Measurements from ENCODE around the gene TMEM119. TPM values are rescaled to one million over a fixed set of nuclear protein-coding genes. Genes with fewer than 3 reads are reported as not detected.
A peak's percentile ranks its signal among the peaks of the same experiment; 100 is the strongest.

TMEM119 gene
- total and polyA plus RNA-seq, 9 of the 15 experiments (the other 6 are each of a cell fraction or from before 2014, with no cell fraction given) = 0.18 TPM; not detected in 8

DNA sequence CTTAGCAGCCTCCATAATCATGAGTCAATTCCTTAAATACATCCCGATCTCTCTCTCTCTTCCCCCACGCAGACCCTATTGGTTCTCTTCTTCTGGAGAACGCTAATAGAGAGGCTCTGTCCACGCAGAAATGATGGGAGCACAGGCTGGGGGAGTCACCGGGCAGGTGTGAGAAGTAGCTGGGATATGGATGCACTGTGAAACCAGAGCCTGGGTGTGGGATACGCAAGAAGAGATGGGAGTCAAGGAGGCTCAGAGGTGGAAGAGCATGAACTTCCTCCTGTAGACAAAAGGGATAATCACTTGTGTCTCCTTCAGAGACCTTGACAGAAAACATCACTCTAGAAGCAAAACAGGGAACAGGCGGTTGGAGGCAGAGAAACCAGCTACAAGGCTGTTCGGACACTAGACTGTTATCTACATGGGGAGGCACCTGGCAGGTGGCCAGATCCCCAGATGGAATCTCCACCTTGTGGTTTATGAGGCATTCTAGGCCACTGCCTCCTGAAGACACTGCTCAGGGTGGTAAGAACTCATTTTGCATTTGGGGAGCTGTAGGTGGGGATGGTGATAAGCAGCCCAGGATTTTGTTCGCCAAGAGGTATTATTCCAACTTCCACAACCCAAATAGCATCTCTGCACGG, 43.0 kb upstream of the TMEM119 start (continued):
- TF ChIP-seq NFIX (CRISPR knock-in tag; IDR thresholded peaks at IDR 0.05; ENCODE audit: low read depth) (peak; percentile 76), CXXC5 (CRISPR knock-in tag; IDR thresholded peaks at IDR 0.05) (peak; percentile 50; the same call in 1 of the 2 replicates), ZNF146 (CRISPR knock-in tag; IDR thresholded peaks at IDR 0.05; ENCODE audit: unreplicated experiment) (no peak), MEF2D (tag; conservative IDR thresholded peaks at IDR 0.05; ENCODE audit: low read depth) (no peak), JUND (IDR thresholded peaks at IDR 0.05; ENCODE audit: borderline replicate concordance, low read depth, low read length) (peak; percentile 69), JUND (tag; IDR thresholded peaks at IDR 0.05; ENCODE audit: borderline replicate concordance, low read depth, low read length) (peak; percentile 39; the same call in 1 of the 3 replicates), CAMTA2 (CRISPR knock-in tag; conservative IDR thresholded peaks at IDR 0.05) (no peak), BRD4 (IDR thresholded peaks at IDR 0.05) (no peak), TRIM28 (IDR thresholded peaks at IDR 0.05) (peak; percentile 89; the same call in 1 of the 2 replicates), ZNF282 (CRISPR knock-in tag; IDR thresholded peaks at IDR 0.05) (no peak), HDAC1 (IDR thresholded peaks at IDR 0.05) (peak in 1 of 2 experiments; percentile 61; a peak in 2 of 4 replicates), ZNF175 (CRISPR knock-in tag; IDR thresholded peaks at IDR 0.05; ENCODE audit: low read depth) (no peak), NFIC (IDR thresholded peaks at IDR 0.05) (peak; percentile 100), ETS2 (tag; IDR thresholded peaks at IDR 0.05; ENCODE audit: borderline replicate concordance, poor library complexity, severe bottlenecking) (no peak), CHCHD3 (CRISPR knock-in tag; IDR thresholded peaks at IDR 0.05) (no peak), CREM (IDR thresholded peaks at IDR 0.05; ENCODE audit: low read depth) (peak; percentile 44; the same call in 1 of the 2 replicates), POLR3A (IDR thresholded peaks at IDR 0.05; ENCODE audit: borderline replicate concordance, extremely low read depth, insufficient read depth, insufficient read length) (no peak), ZNF239 (CRISPR knock-in tag; IDR thresholded peaks at IDR 0.05) (0 out of 2 replicates have a peak, but pooled peaks have one; percentile 13), NR2C1 (IDR thresholded peaks at IDR 0.05) (no peak), NR2C1 (tag; IDR thresholded peaks at IDR 0.05) (peak; percentile 50; the same call in 1 of the 2 replicates), ILK (tag; IDR thresholded peaks at IDR 0.05; ENCODE audit: borderline replicate concordance, low read depth) (no peak), ZFX (CRISPR knock-in tag; IDR thresholded peaks at IDR 0.05) (no peak), ATF7 (IDR thresholded peaks at IDR 0.05) (peak; percentile 83)
- TF ChIP-seq, protein P1, sequence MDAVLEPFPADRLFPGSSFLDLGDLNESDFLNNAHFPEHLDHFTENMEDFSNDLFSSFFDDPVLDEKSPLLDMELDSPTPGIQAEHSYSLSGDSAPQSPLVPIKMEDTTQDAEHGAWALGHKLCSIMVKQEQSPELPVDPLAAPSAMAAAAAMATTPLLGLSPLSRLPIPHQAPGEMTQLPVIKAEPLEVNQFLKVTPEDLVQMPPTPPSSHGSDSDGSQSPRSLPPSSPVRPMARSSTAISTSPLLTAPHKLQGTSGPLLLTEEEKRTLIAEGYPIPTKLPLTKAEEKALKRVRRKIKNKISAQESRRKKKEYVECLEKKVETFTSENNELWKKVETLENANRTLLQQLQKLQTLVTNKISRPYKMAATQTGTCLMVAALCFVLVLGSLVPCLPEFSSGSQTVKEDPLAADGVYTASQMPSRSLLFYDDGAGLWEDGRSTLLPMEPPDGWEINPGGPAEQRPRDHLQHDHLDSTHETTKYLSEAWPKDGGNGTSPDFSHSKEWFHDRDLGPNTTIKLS (IDR thresholded peaks at IDR 0.05; ENCODE audit: borderline replicate concordance, low read depth) = no peak; the same call in 1 of the 2 replicates
- TF ChIP-seq, protein P2, sequence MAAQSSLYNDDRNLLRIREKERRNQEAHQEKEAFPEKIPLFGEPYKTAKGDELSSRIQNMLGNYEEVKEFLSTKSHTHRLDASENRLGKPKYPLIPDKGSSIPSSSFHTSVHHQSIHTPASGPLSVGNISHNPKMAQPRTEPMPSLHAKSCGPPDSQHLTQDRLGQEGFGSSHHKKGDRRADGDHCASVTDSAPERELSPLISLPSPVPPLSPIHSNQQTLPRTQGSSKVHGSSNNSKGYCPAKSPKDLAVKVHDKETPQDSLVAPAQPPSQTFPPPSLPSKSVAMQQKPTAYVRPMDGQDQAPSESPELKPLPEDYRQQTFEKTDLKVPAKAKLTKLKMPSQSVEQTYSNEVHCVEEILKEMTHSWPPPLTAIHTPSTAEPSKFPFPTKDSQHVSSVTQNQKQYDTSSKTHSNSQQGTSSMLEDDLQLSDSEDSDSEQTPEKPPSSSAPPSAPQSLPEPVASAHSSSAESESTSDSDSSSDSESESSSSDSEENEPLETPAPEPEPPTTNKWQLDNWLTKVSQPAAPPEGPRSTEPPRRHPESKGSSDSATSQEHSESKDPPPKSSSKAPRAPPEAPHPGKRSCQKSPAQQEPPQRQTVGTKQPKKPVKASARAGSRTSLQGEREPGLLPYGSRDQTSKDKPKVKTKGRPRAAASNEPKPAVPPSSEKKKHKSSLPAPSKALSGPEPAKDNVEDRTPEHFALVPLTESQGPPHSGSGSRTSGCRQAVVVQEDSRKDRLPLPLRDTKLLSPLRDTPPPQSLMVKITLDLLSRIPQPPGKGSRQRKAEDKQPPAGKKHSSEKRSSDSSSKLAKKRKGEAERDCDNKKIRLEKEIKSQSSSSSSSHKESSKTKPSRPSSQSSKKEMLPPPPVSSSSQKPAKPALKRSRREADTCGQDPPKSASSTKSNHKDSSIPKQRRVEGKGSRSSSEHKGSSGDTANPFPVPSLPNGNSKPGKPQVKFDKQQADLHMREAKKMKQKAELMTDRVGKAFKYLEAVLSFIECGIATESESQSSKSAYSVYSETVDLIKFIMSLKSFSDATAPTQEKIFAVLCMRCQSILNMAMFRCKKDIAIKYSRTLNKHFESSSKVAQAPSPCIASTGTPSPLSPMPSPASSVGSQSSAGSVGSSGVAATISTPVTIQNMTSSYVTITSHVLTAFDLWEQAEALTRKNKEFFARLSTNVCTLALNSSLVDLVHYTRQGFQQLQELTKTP (IDR thresholded peaks at IDR 0.05; ENCODE audit: low read depth in 1 of 2, partially characterized antibody in 2 of 2) = peak in 1 of 2 experiments; percentile 46
